ENCODE data around the gene PIK3R5. TPM values are rescaled to one million over a fixed set of nuclear protein-coding genes. Genes with fewer than 3 reads are reported as not detected.

Gene PIK3R5
- total and polyA plus RNA-seq, 8 donors = 0.69 to 6.8 (median 1.7) TPM

GRCh38 chr17:8960325-8961140, 5.0 kb downstream of the PIK3R5 start:
- Histone ChIP-seq H3K27me3 (peaks cover 0 to 3% (median 0%) of the 10 kb centered on the region in 4 donors), H3K36me3 (no peaks in the 10 kb centered on the region), H3K9me3 (no peaks in the 10 kb centered on the region), H3K4me3 (no peak overlapping the region), H3K27ac (no peak overlapping the region), H3K4me1 (no peaks in the 10 kb centered on the region)
- ATAC-seq (no peak), DNase-seq (no peak), FAIRE-seq (no peak)
- no peak for TF ChIP-seq CTCF (IDR thresholded peaks at IDR 0.05)
- intact Hi-C loops (cut with DNase I) = no loop called here
- 61 to 73% methylated on average over 10 of the region's 10 CpGs for WGBS, 2 donors

- DNase-seq (no peak), FAIRE-seq (no peak), ATAC-seq (no peak)
- Histone ChIP-seq H3K9me3 (no peaks in the 10 kb centered on the region), H3K4me1 (no peaks in the 10 kb centered on the region), H3K27me3 (no peaks in the 10 kb centered on the region), H3K27ac (no peak overlapping the region), H3K4me3 (no peak overlapping the region), H3K36me3 (no peaks in the 10 kb centered on the region)
- intact Hi-C loops (cut with DNase I) = no loop called here
- no peak for TF ChIP-seq CTCF (IDR thresholded peaks at IDR 0.05)
- 65 to 79% methylated on average over 9 of the region's 9 CpGs for WGBS, 2 donors
These were observed 6.1 kb downstream of the PIK3R5 start for GRCh38 chr17:8959312-8959918.

- no peaks in the 10 kb centered on the region for H3K27me3 ChIP-seq
- intact Hi-C loops (cut with DNase I) = no loop called here
- DNase-seq (no peak), ATAC-seq (no peak), FAIRE-seq (no peak)
- H3K36me3 ChIP-seq = no peaks in the 10 kb centered on the region
- TF ChIP-seq CTCF (IDR thresholded peaks at IDR 0.05) = no peak
- H3K9me3 ChIP-seq = no peaks in the 10 kb centered on the region
- whole genome bisulfite sequencing, 2 donors = 72 to 83% methylated on average over 8 of the region's 8 CpGs
- no peak overlapping the region for H3K4me3 ChIP-seq
- H3K4me1 ChIP-seq = no peaks in the 10 kb centered on the region
- no peak overlapping the region for H3K27ac ChIP-seq
These were observed 7.8 kb downstream of the PIK3R5 start for GRCh38 chr17:8957721-8958120.

GRCh38 chr17:8956465-8956902, 9.0 kb downstream of the PIK3R5 start:
- Histone ChIP-seq H3K27me3 (no peaks in the 10 kb centered on the region), H3K36me3 (no peaks in the 10 kb centered on the region), H3K4me1 (no peaks in the 10 kb centered on the region), H3K27ac (no peak overlapping the region), H3K9me3 (no peaks in the 10 kb centered on the region), H3K4me3 (no peak overlapping the region)
- ATAC-seq (no peak), FAIRE-seq (no peak), DNase-seq (no peak)
- TF ChIP-seq CTCF (IDR thresholded peaks at IDR 0.05) = no peak
- intact Hi-C loops (cut with DNase I) = no loop called here
- WGBS, 2 donors = 31 to 60% methylated on average over 5 of the region's 5 CpGs

Measured in pancreas (tissue), 10 donors.